Left renal cortex interstitium (tissue), 4 donors: ENCODE results near the gene PAK1. TPM values are rescaled to one million over a fixed set of nuclear protein-coding genes. Genes with fewer than 3 reads are reported as not detected.

ENCODE experiments used
- DNase-seq, 4 donors: peaks; one replicate each; pipeline ENCODE4 v3.0.0-alpha.2; 2013; ENCODE audit warnings: low read depth in 4 of 4, low spot score in 2 of 4, missing footprints in 1 of 4
- polyA plus RNA-seq, 4 donors: library from polyadenylated mRNA; unstranded; fragments of 120-200 nt; gene quantifications; one replicate each; pipeline ENCODE4 v1.2.1, GENCODE V29; 2013; ENCODE audit not compliant: insufficient read length in 4 of 4

PAK1 gene
- polyA plus RNA-seq, 4 donors, result 72.8 to 99.2 (median 85.9) TPM

- DNase-seq, result no peak
Observed at GRCh38 chr11:77379934-77380333, 94.0 kb downstream of the PAK1 start.

- DNase-seq, result no peak
Observed at GRCh38 chr11:77379253-77379652, 94.6 kb downstream of the PAK1 start.

GRCh38 chr11:77377734-77378133 lies 96.2 kb downstream of the PAK1 start:
- no peak for DNase-seq

- DNase-seq, result no peak
Observed at GRCh38 chr11:77375107-77375506, 98.8 kb downstream of the PAK1 start.

- DNase-seq, result no peak
Observed at GRCh38 chr11:77374611-77375031, 99.3 kb downstream of the PAK1 start.

GRCh38 chr11:77374108-77374507 lies 99.8 kb downstream of the PAK1 start:
- no peak for DNase-seq

- no peak for DNase-seq
Observed at GRCh38 chr11:77372726-77373125, 101.2 kb downstream of the PAK1 start.

GRCh38 chr11:77371646-77372045 lies 102.2 kb downstream of the PAK1 start:
- DNase-seq, result no peak

- DNase-seq, result no peak
Observed at GRCh38 chr11:77370217-77370616, 103.7 kb downstream of the PAK1 start.

GRCh38 chr11:77361184-77361583 lies 112.7 kb downstream of the PAK1 start:
- DNase-seq, result no peak

GRCh38 chr11:77359481-77359880 lies 114.4 kb downstream of the PAK1 start:
- DNase-seq, result no peak

GRCh38 chr11:77353131-77353530 lies 120.8 kb downstream of the PAK1 start:
- DNase-seq, result no peak

GRCh38 chr11:77351281-77351886 lies 122.5 kb downstream of the PAK1 start:
- DNase-seq, result no peak

- DNase-seq, result no peak
Observed at GRCh38 chr11:77347948-77348347, 125.9 kb downstream of the PAK1 start.

GRCh38 chr11:77346906-77347603 lies 126.8 kb downstream of the PAK1 start:
- no peak for DNase-seq

- no peak for DNase-seq
Observed at GRCh38 chr11:77345621-77346020, 128.3 kb downstream of the PAK1 start.

- no peak for DNase-seq
Observed at GRCh38 chr11:77340501-77340900, 133.4 kb downstream of the PAK1 start.

- DNase-seq, result no peak
Observed at GRCh38 chr11:77332259-77332658, 141.6 kb downstream of the PAK1 start.

GRCh38 chr11:77325159-77325558 lies 148.7 kb downstream of the PAK1 start:
- no peak for DNase-seq

- DNase-seq, result no peak
Observed at GRCh38 chr11:77324508-77324907, 149.4 kb downstream of the PAK1 start.

GRCh38 chr11:77322926-77323590 lies 150.8 kb downstream of the PAK1 start:
- DNase-seq, result no peak

GRCh38 chr11:77322506-77322905 lies 151.4 kb downstream of the PAK1 start:
- DNase-seq, result no peak
